GOT3 (cell line): Measurements from ENCODE around the gene NACC1.

ENCODE experiments used
- DNase-seq: peaks from one replicate; lab custom pipeline; 2025; ENCODE audit warnings: mixed read lengths; lab: John Stamatoyannopoulos, UW

Gene NACC1

DNA sequence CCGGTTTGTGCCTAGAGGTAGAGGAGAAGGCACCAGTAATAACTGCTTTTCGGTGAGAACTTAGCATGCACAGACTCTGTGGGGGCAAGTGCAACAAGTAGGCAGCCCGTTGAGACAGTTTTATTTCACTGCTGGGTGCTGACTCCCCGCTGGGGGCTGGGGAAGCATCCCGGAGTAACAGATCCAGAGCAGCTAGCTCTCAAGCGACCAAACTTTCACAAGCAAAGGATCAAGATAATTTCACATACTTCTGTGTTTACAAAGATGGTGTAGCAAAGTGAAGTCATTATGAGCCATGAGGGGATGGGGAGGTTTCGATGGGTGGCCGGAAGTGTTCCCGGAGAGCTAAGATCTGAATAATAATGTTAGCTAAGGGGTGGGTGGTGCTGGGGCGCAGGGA is 2.8 kb downstream of the NACC1 start:
- no peak for DNase-seq

DNA sequence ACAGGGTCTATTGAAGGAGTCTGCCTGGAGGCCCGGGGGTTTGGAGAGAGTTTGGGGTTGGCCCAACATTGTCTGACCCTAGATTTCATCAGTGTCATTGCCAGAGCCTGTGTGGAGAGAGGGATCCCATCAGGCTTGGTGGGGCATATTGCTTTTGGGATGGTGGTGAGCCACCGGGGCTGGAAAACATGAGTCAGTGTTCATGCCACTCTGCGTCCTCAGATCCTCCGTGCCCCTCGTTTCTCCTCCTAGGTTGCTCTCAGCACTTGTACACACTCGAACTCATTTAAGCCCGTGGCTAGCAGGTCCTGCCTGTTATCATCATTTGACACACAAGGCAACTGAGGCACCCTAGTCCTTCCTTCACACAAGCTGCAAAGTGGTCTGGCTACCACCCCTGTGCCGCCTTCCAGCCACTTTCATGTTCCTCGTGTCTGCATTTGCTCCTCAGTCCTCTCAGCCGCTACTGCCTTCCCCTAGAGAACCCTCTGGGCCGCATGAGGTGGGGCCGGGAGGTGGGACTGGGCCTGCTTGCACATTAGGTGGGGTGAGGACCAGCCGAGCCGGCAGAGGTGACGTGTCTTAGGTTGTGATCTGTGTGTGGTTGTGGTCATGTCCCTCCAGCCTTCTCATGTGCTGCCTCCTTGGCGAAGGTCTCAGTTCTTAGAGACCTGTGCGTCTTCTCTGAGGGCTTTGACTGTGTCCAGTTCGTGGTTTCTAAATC is 3.6 kb downstream of the NACC1 start:
- DNase-seq: no peak

DNA sequence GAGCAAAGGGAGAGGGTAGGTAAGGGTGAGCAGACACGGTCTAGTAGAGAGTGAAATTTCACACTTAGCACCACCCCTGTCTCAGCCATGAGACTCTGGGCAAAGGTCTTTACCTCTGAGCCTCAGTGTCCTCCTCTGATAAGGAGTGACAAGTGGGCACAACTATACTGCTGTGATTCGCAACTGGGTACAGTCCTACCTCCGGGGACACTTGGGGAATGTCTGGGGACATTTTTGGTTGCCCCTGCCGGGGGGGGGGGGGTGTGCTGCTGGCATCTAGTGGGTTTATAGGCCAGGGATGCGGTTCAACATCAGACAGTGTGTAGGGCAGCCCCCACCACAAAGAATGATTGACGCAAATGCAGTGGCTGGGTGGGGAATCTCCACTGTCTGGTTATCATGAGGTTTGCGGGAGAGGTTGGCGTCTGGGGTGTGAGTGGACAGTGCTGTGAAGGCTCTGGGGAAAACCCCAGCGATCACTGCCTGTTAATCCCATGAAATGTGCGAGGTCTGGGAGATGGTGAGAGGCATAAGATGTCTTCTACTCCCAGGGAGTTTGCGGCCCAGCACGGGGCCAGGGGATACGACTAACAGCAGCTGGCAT is 4.3 kb downstream of the NACC1 start:
- DNase-seq: no peak

DNA sequence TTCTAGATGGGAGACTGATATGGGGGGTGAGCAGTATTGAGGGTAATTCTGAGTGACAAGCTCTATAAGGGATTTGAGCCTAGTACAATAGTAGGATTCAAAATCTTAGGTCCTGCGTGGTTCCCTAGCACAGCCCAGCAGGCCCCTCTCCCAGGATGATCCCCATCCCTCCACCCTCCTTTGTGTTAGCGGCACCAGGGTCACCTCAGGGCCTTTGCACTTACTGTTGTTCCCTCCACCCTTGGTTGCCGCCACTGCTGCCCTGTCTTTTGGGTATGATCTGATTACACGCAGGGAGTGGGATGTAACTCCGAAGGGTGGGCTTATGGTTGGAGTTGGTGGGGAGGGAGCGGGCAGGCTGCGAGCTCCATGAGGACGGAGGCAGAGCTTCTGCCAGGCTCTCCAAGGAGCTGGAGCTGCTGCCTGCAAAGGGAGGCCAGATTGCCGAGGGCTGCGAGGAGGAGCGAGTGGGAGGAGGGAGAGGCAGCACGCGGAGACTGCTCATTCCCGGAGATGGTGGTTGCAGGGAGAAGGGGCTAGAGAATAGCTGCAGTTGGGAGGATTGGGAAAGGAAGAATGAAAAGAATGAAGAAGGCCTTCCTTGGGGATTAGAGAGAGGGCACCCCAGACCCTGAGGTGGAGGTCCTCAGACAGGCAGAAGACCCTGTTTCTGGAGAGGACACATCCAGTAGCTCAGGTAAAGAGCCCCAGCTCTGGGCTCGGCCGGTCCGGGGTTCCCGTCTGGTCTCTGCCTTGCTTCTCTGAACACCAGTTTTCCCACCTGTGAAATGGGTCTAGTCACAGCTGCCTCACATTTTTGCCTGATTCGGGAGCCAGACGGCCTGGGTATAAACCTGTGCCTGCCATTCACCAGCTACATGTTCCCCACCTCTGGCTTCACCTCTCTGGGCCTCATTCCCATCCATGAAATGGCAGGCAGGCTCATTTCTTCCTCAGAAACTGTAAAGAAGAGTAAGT is 5.2 kb downstream of the NACC1 start:
- DNase-seq: no peak

DNA sequence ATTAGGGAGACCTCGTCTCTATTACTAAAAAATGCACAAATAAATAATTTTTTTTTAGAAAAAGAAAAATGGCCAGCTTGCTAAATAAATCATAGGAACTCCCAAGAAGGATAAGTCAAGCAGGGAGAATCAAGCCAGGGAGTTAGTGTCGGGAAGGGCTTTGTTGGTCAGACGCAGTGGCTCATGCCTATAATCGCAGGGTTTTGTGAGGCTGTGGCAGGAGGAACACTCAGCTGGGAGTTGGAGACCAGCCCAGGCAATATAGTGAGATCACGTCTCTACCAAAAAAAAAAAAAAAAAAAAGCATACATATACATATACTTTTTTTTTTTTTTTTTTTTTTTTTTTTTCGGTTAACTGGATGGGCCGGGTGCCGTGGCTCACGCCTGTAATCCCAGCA is 9.0 kb downstream of the NACC1 start:
- no peak for DNase-seq

DNA sequence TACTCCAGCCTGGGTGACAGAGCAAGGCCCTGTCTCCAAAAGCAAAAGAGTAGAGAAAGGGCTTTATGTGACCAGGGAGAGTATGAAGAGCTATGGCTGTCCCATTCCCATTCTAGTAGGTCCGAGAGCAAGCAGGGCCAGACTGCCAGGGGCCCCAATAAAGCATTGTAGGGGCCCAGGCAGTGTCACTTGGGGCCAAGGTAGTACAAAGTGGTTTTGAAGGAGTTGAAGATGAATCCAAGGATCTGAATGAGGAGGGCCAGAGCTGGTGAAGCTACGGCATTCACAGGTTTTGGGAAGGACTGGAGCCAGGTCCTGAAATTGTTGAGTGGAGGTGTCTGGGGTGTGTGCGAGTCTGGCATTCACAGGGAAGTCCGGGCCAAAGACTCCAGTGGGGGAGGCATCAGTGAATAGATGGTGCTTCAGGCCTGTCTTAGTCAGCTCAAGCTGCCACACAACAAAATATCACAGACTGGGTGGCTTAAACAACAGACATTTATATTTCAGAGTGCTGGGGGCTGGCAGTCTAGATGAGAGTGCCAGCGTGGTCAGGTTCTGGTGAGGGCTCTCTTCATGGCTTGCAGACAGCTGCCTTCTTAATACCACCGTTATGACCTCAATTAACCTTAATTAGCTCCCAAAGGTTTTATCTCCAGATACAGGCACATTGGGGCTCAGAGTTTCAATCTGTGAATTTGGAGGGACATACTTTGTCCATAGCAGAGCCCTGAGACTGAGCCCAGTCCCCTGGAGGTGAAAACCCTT is 9.9 kb downstream of the NACC1 start:
- no peak for DNase-seq

DNA sequence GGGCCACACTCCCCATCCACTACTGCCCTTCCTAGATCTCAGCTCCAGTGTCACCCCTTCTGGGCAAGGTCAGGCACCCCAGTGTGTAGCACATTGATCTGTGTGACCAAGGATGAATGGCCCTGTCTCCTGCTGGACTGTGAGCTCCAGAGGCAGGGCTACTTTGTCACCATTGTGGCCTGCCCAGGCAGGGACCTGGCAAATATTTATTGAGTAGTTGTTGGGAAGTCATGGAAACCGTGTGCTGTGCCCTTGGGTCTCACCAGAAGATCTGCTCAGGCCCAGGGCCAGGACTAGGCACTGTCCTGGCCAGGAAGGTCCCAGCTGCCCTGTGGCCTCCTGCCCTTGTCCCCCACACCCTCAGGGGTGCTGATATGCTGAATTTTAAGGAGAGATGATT is 10.5 kb downstream of the NACC1 start:
- no peak for DNase-seq

DNA sequence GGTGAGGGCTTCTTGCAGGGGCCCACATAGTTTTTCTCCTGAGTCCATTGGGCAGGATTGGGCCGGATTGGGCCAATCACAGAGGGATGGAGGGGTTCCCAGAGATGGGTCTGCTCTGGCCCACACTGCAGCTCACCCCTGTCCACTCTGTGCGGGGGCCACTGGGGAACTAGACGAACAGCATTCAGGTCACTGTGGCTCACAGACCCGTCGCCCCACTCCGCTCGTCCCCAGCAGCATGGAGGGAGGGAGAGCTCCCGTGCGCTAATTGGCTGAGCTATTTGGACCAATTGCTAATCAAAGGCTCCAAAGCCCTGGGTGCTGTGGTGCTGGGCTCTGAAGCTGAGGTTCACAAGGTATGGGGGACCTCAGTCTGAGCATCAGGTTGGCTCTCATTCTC is 11.3 kb downstream of the NACC1 start:
- DNase-seq: no peak

DNA sequence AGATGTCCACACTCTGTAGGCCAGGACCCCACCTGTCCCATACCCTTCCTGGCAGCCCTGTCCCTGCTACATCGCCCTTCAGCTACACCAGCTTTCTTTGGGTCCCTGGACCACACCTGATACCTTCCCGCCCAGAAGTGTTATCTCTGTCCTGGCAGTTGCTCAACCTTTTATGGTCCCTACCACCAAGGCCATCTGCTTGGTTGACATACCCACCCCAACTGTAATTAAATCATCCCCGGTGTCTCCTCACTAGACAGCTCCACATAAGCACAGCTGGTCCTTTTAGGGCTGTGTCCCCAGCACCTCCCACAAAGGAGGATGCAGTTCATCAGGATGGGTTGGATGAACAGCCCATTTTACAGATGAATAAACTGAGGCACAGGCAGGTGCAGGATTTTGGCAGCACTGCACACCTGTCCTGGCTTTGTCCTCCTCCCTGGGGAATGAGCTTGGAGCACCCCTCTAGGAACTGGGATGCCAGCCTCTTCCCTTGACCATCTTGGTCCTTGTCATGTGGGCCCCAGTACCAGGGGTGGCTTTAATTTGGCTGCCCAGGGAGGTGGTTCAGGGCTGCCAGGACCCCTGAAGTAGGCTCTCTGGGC is 12.9 kb downstream of the NACC1 start:
- DNase-seq: no peak

DNA sequence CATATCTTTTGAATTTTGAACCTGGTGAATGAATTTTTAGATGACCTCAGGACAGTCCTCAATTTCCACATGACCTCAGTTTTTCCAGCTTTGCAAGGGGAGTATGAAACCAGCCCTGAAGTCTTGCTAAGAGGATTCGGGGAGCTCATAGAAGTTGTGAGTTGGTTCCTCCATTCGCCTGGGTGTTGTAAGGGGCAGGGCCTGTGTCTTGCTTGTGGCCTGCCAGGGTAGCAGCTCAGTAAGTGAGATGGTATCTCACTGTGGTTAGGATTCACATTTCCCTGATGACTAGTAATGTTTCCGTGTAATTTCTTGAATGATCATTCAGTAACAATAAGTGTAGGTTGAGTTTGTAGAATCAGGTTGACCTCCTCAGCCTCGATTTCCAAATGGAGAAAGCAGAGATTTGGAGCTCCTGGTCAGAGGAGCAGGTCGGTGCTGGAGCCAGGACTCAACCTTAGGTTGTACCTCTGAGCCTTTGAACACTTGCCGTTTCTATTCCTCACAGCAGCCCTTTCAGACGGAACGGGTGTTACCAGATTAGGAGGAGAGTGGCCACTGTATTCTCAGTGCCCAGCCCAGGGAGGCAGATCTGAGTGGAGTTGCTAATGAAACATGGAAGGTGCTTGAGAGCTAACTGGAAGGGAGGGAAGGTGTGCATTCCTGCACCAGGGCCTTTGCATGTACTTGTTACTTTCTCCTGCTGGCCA is 14.6 kb downstream of the NACC1 start:
- peak; percentile 19 for DNase-seq

DNA sequence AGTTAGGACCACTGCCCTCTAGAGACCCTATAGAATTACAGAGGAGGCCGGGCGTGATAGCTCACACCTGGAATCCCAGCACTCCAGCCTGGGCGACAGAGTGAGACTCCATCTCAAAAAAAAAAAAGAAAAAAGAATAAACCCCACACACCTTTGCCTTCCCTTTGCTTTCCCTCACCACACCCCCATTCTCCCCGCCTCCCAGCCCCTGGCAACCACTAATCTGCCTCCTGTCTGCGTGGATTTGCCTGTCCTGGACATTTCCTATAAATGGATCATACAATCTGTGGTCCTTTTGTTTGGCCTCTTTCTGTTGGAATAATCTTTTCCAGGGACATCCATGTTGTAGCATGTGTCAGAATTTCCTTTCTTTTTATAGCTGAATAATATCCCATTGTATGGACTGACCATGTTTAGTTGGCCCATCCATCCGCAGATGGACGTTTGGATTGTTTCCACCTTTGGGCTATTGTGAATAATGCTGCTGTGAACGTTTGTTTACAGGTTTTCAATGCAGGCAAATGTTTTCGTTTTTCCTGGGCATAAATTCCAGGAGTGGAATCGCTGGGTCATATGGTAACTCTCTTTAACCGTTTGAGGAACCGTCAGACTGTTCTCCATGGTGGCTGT is 15.3 kb downstream of the NACC1 start:
- no peak for DNase-seq

DNA sequence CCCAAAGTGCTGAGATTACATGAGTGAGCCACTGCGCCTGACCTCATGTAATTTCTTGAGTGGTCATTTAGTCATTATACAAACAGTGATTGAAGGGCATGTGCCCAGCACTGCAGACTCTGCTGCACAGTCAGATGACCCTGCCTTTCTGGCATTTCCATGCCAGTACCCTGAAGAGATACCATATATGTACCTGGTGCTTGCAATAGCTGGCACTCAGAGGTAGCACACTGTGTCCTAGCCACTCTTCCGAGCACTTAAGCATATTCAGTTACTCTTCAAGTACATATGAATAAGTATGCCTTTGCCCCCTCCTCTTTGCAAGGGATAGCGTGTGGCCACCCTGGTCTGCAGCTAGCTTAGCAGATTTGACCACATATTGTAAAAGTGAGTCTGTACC is 16.6 kb downstream of the NACC1 start:
- no peak for DNase-seq

DNA sequence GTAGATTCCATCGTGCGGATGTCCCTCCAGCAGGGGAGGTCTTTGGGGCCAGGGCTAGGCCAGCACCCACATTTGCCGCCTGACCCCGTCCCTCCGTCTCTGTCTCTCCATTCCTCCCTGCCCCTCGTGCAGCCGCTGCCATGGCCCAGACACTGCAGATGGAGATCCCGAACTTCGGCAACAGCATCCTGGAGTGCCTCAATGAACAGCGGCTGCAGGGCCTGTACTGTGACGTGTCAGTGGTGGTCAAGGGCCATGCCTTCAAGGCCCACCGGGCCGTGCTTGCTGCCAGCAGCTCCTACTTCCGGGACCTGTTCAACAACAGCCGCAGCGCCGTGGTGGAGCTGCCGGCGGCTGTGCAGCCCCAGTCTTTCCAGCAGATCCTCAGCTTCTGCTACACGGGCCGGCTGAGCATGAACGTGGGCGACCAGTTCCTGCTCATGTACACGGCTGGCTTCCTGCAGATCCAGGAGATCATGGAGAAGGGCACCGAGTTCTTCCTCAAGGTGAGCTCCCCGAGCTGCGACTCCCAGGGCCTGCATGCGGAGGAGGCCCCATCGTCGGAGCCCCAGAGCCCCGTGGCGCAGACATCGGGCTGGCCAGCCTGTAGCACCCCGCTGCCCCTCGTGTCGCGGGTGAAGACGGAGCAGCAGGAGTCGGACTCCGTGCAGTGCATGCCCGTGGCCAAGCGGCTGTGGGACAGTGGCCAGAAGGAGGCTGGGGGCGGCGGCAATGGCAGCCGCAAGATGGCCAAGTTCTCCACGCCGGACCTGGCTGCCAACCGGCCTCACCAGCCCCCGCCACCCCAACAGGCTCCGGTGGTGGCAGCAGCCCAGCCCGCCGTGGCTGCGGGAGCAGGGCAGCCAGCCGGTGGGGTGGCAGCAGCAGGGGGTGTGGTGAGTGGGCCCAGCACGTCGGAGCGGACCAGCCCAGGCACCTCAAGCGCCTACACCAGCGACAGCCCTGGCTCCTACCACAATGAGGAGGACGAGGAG is 17.3 kb downstream of the NACC1 start:
- no peak for DNase-seq

DNA sequence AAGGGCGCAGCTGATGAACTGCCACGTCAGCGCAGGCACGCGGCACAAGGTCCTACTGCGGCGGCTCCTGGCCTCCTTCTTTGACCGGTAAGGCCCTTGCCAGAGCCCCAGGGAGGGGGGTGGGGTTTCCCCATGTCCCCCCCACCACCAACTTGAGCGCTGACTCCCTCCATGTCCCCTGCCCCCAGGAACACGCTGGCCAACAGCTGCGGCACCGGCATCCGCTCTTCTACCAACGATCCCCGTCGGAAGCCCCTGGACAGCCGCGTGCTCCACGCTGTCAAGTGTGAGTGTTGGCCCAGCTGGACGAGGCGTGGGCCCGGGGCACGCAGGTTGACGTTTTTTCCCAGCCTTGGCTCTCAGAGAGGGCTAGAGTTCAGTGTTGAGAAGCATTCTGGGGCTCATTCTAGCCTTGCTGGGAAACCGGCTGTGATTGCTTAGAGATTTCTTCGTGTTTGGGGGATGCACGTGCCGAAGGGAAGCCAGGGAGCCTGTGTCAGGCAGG is 19.3 kb downstream of the NACC1 start:
- no peak for DNase-seq

DNA sequence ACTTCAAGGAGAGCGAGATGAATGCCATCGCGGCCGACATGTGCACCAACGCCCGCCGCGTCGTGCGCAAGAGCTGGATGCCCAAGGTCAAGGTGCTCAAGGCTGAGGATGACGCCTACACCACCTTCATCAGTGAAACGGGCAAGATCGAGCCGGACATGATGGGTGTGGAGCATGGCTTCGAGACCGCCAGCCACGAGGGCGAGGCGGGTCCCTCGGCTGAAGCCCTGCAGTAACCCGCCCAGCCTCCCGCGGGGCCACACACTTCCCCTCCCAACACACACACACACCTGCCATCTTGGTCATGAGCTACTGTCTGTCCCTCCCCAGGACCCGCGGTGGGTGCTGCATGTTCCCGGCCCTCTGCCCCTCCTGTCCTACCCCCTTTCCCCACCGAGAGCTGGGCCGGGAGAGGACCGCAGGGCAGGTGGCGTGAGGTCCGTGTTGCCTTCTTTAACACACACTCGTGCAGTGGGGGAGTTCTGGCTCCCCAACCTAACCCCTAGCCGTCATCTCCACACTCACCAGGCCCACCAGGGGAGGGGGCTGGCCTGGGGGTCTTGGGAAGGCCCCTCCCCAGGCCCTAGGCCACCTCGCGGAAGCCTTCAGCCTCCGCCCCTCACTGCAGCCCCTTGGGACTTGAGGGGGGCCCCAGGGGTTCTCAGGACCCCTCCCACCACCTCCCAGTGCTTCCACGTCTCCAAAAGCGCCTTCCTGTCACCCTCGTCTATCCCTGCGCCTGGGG is 20.3 kb downstream of the NACC1 start:
- no peak for DNase-seq

DNA sequence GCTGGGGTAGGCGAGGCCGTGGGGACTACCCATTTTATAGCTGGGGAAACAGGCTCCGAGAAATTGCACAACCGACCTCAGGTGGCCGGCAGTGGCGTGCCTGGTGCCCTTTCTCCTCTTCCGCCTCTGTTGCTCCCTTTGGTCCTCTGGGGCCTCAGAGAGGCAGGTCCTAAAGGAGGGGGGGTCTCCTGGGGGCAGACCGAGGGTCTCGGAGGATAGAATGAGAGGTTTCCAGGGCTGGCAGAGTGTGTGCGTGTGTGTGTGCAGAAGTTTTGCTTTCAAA is 20.8 kb downstream of the NACC1 start:
- no peak for DNase-seq

DNA sequence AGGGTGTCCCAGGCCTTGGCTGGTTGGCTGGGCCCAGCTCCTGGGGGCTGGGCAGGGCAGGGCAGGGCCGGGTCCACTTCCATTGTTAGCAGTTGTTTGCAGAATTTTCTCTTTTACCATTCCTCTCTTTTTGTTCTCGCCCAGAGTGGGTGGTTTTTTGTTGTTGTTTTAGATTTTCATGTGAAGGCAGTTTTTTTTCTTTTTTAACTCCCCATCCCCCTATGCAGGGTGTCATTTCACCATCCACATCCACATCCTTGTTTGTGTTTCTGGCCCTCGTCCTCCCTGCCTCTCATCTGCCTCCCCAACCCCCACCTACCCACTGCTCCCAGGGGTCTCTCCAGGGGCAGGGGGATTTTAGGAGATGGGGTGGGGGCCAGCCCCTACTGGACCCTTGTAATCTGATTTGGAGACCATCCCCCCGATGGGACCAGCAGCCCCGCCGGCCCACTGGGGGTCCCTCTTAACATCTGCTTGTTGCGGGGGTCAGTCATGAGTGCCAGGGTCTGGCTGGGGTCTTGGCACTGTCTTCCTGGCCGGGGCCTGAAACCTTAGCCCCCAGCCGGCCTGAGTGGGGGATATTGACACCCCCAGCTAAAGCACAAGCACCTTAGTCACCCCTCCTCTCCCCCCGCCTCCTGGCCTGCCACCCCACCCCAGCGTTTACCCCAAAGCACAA is 21.7 kb downstream of the NACC1 start:
- DNase-seq: no peak
